Iris pigment epithelial cell (primary cell): Measurements from ENCODE around the gene EXOC6B.

ENCODE experiments used
- DNase-seq: peaks from one replicate; pipeline ENCODE4 v3.0.0-alpha.2; 2011; ENCODE audit warnings: low read depth

EXOC6B gene

GRCh38 chr2:72134997-72135800 is 690.6 kb downstream of the EXOC6B start:
- DNase-seq, result no peak

DNA sequence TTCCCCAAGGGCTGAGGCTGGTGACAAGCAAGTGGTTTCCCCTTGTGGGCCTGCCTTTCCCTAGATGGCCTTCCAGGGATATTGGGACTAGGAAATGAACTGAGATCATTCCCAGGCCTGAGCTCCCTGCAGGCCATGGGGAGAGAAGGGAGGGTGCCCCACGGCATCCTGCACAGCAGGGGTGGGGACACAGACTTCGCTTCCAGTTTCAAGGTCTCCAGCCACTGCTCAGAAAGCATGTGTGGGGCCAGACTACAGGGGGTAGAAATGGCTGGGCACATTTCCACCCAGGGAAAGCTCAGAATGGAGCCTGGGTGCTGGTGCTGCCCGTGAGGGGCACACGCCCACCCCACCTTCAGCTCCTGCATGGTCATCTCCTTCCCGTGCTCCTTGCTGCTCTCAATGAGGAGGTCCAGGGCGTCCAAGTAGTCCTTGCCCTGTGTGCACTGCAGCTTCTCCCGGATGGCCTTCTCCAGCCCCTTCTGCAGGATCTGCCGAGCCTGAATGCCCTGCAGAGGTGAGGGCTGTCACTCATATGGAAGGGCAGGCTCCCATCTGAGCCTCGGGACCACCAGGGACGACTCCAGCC is 691.3 kb downstream of the EXOC6B start:
- no peak for DNase-seq

GRCh38 chr2:72133721-72134407 is 692.0 kb downstream of the EXOC6B start:
- DNase-seq, result no peak

DNA sequence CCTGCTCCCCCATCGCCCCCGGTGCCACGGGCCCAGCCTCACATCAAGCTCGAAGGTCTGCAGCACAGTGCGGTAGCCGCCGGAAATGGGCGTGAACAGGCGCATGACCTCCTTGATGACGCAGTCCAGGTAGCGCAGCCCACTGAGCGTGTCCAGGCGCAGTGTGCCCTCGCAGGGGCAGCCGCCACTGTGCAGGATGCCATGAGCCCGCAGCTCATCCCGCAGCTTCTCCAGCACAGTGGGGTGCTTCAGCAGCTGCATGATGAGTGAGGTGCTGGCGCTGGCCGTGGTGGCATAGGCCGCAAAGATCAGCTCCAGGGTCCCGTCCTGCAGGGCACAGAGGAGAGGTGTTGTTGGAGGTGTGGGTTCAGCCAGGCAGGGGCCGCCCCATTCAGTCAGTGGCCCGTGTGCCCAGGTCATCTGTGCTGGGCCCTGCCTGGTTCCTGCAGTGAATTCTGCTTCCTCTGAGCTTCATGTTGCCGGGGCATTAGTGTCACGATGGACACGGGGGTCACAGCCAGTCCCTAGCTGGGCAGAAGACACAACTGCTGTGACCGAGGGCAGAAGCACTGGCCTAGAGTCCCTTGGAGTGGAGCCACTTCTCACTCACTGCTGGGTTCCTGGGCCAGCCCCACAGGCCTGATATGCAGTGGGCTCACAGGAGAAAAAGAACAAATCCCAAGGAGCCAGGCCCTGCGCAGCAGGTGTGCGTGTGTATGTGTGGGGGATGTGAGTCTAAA is 692.7 kb downstream of the EXOC6B start:
- DNase-seq, result no peak

DNA sequence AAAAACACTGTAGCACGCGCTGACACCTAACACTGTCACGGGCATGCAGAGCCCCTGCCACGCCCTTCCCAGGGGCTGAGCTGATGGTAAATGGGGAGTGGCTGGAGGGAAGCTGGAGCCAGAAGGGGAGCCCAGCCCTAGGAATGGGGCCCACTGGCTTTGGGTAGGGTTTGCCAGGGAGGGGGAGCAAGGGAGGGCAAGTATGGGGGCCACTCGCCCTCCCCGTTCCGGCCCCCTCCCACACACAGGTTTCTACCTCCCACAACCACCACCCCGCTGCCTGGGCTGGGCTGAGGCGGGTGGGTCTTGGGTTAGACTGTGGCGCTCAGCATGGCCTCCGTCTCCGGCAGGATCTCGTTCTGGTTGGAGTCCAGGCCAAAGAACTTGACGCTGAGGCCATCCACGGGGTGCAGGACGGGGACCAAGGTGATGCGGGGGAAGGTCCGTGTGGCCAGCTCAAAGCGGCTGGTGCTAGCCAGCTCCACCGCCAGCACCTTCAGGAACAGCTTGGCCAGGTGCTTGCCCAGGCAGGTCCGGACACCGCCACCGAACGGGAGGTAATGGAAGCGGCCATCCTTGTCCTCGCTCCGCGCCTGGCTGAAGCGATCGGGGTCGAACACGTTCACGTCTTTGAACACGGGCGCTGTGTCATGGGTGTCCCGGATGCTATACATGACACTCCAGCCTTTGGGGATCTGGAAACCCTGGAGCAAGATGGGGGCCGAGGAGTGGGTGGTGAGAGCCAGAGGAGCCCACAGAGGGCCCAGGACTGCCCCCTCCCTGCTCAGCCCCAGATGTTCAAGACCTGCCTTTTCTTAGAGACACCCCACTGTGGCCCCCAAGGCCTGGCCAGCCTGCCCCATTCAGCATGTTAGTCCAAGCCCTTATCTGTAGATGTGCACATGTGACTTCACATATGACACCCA is 693.7 kb downstream of the EXOC6B start:
- DNase-seq, result no peak

GRCh38 chr2:72131371-72131891 is 694.4 kb downstream of the EXOC6B start:
- DNase-seq, result no peak

DNA sequence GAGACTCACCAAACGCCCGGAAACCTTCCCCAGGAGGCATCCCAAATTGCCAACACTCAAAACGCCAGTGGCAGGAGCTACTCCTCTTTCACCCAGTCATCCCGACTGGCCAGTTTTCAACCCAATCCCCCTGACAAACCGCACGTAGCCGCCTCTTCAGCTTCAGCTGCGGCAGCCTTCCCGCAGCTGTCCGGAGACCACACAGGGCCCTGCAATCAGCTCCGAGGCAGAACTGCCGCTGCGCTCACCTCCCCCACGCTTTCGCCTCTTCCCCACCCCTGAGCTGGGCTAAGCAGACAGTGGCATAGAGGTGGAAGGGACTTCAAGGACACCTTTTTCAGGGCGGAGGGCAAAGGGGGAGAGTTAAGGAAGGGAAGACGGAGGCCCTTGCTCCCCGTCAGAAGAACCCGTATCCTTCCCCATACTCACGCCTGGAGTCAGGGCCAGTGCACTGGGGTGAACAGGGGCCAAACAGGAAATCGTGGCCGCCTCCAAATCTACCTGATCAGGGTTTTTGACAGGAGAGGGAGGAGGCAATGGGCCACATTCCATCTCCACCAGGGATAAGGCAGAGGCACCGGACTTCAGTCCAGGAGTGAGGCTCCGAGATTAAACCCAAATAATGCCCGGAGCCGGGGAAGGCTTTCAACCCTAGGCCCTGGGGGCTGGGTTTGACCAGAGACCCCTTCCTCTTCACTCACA is 695.0 kb downstream of the EXOC6B start:
- no peak for DNase-seq

GRCh38 chr2:72129681-72130340 is 696.0 kb downstream of the EXOC6B start:
- no peak for DNase-seq

DNA sequence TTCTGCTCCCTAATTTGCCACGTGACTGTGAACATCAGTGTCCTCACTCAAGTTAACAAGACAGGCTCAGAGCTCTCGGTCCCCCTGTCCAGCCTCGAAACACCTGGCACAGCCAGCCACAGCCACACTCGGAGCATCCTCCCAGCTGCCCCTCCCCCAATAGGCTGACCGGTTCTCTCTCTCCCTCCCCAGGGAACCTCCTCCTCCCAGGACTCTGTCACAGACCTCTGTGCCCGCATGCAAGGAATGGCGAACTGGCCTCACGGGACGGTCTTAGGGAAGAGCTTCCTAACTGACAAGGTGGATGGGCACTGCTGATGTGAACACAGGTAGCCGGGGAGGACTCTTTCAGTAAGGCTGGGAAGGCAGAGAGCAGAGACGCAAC is 697.0 kb downstream of the EXOC6B start:
- no peak for DNase-seq

- DNase-seq, result no peak
These were observed 697.6 kb downstream of the EXOC6B start for GRCh38 chr2:72128059-72128842.

DNA sequence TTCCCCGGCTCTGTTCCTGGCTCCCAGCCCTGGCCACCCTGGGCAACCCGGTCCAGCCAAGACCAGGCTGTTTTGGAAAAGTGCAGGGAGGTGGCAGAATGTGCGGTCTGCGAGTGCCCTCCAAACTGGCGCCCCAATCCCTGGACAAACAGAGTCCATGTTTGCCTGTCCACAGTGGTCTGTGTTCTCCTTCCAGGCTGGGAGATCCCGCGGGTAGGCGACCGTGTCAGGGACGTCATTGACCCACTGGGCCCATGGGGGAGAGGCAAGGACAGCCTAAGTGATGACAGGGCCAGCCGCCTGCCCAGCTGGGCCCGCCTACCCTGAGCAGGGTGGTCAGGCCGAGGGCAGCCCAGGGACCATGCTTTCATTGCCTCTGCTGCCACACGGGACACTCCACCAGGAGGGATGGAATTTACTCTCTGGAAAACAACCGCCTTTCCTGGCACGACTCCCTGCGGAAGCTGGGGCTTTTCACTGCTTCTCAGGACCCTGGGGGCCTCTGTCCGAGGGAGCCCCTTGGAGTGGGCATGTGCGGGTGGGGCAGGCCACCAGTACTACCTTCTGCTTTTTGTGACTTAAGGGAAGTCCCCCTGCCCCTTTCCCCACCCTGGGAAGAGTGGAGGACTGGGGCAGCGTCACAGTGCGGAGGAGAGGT is 698.3 kb downstream of the EXOC6B start:
- no peak for DNase-seq

DNA sequence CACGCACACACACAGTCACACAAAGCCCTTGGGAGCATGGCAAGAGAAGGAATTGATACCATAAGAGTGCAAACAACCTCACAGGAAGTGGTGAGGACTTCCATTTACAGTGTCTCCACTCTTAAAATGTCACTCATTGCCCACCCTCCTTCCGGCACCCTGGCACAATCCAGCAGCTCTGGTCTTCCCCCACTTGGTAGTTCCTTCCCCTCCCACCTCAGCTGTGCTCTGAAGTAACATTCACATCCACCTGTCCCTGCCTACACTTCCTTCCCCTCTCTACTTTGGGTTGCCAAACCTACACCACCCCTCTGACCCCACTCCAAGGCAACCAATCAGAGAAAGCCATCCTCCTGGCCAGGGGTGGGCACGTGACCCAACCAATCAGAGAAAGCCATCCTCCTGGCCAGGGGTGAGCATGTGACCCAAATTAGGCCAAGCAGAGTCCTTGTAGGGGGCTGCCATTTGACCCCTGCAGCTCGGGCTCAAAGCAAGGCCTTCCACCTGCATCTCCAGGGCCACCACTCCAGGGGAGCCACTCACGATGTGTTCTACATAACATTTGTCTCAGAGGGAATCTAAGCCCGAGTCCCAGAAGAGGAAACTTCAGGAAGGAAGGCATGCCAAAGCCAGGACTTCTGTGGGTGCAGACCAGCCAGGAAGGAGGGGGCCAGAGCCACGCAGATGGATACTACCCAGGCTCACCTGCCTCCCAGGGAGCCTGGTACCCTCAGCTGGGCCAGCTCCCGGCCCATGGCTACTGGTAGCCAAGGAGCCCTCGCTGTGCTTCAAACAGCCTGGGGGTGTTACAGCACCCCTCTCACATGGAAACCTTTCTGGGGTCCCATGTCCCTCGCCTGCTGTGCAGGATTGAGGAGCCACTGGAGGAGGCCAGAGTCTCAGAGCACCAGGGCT is 699.4 kb downstream of the EXOC6B start:
- no peak for DNase-seq
